NCI-H2029 treated with DMSO at 0.1 percent for 48 hours (cell line): ENCODE measurements around the gene AMZ2.
"Not testable (repeated sequence)": the region's sequence is repeated elsewhere in the genome, so short reads cannot be mapped to it uniquely, and the experiment has no call there.

Experiments used
- DNase-seq: peaks from one replicate; lab custom pipeline; 2025; lab: John Stamatoyannopoulos, UW

AMZ2 gene

GRCh38 chr17:68249354-68249765, 1.5 kb downstream of the AMZ2 start:
- DNase-seq, result no peak

GRCh38 chr17:68253426-68253825, 5.6 kb downstream of the AMZ2 start:
- not testable (repeated sequence) for DNase-seq

GRCh38 chr17:68255151-68255550, 7.3 kb downstream of the AMZ2 start:
- no peak for DNase-seq

- DNase-seq, result no peak
Observed at GRCh38 chr17:68255731-68256538, 8.1 kb downstream of the AMZ2 start.

GRCh38 chr17:68256701-68257100, 8.9 kb downstream of the AMZ2 start:
- not testable (repeated sequence) for DNase-seq

GRCh38 chr17:68257934-68258333, 10.1 kb downstream of the AMZ2 start:
- no peak for DNase-seq

GRCh38 chr17:68258890-68259647, 11.2 kb downstream of the AMZ2 start:
- DNase-seq, result not testable (repeated sequence)

- DNase-seq, result not testable (repeated sequence)
Observed at GRCh38 chr17:68259648-68259951, 11.8 kb downstream of the AMZ2 start.

GRCh38 chr17:68260051-68260762, 12.4 kb downstream of the AMZ2 start:
- DNase-seq, result no peak

- DNase-seq, result not testable (repeated sequence)
Observed at GRCh38 chr17:68262467-68262866, 14.6 kb downstream of the AMZ2 start.

- peak; percentile 2 for DNase-seq
Observed at GRCh38 chr17:68263101-68263681, 15.3 kb downstream of the AMZ2 start.

GRCh38 chr17:68265833-68266232, 18.0 kb downstream of the AMZ2 start:
- not testable (repeated sequence) for DNase-seq

GRCh38 chr17:68273722-68274121, 25.9 kb downstream of the AMZ2 start:
- DNase-seq, result no peak

- not testable (repeated sequence) for DNase-seq
Observed at GRCh38 chr17:68276339-68276738, 28.5 kb downstream of the AMZ2 start.

- DNase-seq, result no peak
Observed at GRCh38 chr17:68277807-68278206, 30.0 kb downstream of the AMZ2 start.

GRCh38 chr17:68281965-68282364, 34.1 kb downstream of the AMZ2 start:
- DNase-seq, result not testable (repeated sequence)

GRCh38 chr17:68288375-68288774, 40.5 kb downstream of the AMZ2 start:
- DNase-seq, result no peak

- no peak for DNase-seq
Observed at GRCh38 chr17:68288804-68289203, 41.0 kb downstream of the AMZ2 start.

- DNase-seq, result no peak
Observed at GRCh38 chr17:68289473-68289872, 41.6 kb downstream of the AMZ2 start.

GRCh38 chr17:68289936-68290267, 42.1 kb downstream of the AMZ2 start:
- DNase-seq, result no peak

GRCh38 chr17:68290268-68290954, 42.6 kb downstream of the AMZ2 start:
- no peak for DNase-seq
